HG02852 (cell line): Measurements from ENCODE around the gene RNF223.
A peak's percentile ranks its signal among the peaks of the same experiment; 100 is the strongest.

Experiments
- ATAC-seq: cut with Tn5 transposase; IDR thresholded peaks from one replicate; pipeline ENCODE4 v1.9.1; 2021; ENCODE audit warnings: mild to moderate bottlenecking, moderate library complexity; ENCODE audit not compliant: unreplicated experiment

RNF223 gene

DNA sequence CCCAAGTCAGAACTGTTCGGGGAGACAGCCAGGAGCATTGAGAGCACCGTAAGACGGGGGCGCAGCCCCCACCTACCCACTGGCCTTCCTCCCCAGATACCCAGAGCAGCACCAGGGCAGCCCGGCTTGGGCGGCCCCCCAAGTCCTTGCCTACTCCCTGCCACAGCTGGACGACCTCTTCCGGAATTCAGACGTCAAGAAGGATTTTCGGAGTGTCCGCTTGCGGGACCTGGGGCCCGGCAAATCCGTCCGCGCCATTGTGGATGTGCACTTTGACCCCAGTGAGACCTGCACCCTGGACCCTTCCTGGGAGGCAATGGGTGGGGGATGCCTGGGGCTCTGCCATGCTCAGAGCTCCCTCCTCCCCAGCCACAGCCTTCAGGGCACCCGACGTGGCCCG, 26.7 kb downstream of the RNF223 start:
- no peak for ATAC-seq

- ATAC-seq = no peak
Measured at GRCh38 chr1:1046767-1047166, 27.3 kb downstream of the RNF223 start.

- ATAC-seq = no peak
Measured at GRCh38 chr1:1046243-1046642, 27.9 kb downstream of the RNF223 start.

DNA sequence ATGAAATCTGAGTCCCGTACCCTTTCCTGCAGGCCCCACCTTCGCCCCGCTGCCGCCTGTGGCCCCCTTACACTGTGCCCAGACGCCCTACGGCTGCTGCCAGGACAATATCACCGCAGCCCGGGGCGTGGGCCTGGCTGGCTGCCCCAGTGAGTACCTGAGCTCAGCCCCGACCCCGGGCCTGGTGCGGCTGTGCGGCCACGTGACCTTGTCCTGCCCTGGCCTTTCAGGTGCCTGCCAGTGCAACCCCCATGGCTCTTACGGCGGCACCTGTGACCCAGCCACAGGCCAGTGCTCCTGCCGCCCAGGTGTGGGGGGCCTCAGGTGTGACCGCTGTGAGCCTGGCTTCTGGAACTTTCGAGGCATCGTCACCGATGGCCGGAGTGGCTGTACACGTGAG, 29.0 kb downstream of the RNF223 start:
- ATAC-seq = no peak

- ATAC-seq = no peak
Measured at GRCh38 chr1:1044455-1045078, 29.5 kb downstream of the RNF223 start.

DNA sequence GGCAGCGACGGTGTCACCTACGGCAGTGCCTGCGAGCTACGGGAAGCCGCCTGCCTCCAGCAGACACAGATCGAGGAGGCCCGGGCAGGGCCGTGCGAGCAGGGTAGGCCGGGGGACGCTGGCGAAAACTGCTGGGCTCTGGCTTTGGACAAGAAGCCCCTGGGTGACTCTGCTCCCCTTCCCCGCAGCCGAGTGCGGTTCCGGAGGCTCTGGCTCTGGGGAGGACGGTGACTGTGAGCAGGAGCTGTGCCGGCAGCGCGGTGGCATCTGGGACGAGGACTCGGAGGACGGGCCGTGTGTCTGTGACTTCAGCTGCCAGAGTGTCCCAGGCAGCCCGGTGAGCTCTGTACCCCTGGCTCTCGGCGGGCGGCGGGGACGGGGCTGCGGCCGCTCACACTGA, 30.2 kb downstream of the RNF223 start:
- ATAC-seq = no peak

- no peak for ATAC-seq
Measured at GRCh38 chr1:1043411-1043810, 30.7 kb downstream of the RNF223 start.

- no peak for ATAC-seq
Measured at GRCh38 chr1:1042835-1043234, 31.3 kb downstream of the RNF223 start.

DNA sequence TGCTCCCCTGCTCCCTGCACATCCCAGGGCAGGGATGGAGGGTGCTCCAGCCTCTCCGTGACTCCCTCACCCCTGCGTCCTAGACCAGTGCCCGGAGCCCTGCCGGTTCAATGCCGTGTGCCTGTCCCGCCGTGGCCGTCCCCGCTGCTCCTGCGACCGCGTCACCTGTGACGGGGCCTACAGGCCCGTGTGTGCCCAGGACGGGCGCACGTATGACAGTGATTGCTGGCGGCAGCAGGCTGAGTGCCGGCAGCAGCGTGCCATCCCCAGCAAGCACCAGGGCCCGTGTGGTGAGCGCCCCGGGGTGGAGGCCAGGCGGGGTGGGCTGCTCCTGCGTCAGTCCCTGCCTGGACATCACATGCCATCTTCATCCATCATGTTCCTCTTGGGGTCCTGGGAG, 32.2 kb downstream of the RNF223 start:
- no peak for ATAC-seq

GRCh38 chr1:1041092-1041523, 33.0 kb downstream of the RNF223 start:
- no peak for ATAC-seq

- no peak for ATAC-seq
Measured at GRCh38 chr1:1040004-1040991, 33.8 kb downstream of the RNF223 start.

GRCh38 chr1:1039145-1039910, 34.8 kb downstream of the RNF223 start:
- no peak for ATAC-seq

GRCh38 chr1:1038694-1039093, 35.4 kb downstream of the RNF223 start:
- ATAC-seq = peak; percentile 52

DNA sequence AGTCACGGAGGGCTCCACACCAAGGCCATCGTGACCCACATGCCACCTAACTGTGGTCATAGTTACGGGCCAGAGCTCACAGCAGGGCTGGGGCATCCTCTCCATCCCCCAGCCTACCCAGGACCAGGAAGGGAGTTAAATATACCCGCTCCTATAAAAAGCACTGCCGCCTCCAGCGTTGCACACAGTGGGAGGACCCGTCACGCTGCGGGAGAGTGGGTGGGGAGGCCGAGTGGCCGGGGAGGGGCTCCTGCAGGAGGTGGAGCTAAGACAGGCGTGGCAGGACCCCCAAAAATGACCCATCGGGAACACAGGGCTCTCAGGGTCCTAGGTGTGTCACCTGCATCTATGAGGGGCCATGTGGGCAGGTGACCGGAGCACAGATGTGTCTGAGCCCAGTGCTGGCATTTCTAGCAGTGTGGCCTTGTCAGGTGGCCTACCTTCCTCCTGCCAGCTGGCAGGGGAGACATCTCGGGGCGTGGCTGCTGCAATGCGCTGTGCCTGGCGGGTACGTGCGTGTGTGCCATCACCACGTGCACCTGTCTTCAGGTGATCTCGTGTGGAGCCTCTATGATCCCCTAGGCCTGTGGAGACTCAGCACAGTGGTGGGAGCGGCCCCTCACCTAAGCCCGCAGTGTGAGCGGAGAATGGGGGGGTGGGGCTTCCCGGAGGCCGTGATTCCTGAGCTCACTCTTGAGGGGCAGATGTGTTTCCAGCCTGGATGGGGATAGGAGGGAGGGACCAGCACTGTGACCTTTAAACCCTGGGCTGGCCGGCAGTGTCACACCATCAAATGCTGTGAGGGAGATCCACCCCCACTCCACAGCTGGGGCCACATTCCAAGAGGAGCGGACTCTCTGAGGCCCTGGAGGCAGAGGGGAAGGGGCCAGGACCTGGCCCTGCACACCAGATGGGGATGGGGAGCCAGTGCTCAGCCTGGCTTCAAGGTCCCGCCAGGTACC, 36.5 kb downstream of the RNF223 start:
- no peak for ATAC-seq

GRCh38 chr1:1035291-1035943, 38.7 kb downstream of the RNF223 start:
- no peak for ATAC-seq

DNA sequence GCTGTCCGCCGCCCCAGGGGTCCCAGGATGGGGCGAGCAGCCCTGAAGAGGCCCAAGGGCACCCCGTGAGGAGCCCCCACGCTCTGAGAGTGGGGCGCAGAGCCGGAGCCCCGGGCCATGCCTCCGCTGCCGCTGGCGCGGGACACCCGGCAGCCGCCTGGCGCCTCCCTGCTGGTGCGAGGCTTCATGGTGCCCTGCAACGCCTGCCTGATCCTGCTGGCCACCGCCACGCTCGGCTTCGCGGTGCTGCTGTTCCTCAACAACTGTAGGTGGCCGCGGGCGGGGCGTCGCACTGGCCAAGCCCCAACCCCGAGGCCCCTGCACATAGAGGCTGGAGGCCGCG, 39.7 kb downstream of the RNF223 start:
- ATAC-seq = no peak

DNA sequence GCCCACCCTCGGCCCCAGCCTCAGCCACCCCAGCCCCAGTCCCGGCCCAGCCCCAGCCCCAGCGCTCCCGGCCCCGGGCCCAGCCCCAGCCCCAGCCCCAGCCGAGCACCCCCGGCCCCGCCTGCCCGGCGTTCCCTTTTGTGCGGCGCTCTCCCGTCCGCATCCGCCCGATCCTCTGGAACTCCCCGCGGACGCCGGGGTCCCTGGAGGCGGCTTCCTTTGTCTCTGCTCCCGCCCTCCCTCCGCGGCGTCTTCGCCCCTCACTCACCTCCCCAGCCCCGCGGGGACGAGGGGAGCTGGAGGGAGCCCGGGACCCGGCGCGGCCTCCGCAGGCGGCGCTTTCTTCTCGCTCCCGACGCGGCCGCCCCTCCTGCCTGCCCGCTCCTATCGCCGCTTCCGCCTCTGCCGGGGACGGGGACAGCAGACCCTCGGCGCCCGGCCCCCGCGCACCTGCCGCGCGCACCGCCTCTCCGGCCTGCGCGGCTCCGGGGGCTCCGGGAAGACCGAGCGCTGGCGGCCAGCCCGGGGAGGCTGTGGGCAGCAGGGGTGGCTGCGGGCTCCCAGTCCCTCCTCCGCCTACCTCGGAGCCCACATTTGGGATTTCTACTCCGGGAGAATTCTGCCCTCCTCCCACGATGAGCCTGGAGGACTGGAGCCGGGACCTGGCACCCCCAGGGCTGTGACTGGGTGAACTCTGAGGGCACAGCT, 40.2 kb downstream of the RNF223 start:
- ATAC-seq = no peak

- ATAC-seq = peak; percentile 73
Measured at GRCh38 chr1:1033009-1033587, 41.0 kb downstream of the RNF223 start.

DNA sequence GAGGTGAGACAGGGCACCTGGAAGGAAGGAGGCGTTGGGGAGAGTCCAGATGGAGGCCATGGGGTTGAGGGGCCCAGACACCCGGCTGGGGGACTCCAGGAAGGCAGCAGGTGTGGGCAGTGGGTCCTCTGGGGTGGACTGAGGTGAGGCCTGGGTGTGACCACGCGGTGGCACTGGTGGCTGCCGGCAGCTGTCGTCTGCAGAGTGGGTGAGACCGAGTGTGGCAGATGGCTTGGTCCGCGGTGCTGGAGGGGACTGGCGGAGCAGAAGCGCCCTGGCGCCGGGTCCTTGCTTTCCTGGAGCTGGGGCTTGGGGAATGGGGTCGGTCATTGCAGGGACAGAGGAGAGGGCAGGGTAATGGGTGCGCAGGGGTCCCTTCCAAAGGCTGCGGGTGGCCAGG, 41.7 kb downstream of the RNF223 start:
- peak; percentile 8 for ATAC-seq
